ENCODE results near the gene ANK3. TPM values are rescaled to one million over a fixed set of nuclear protein-coding genes. Genes with fewer than 3 reads are reported as not detected.

ANK3 gene
- total RNA-seq, 1 experiment from 2014 or later: 29.8 TPM

GRCh38 chr10:60186315-60187071, 203.2 kb downstream of the ANK3 start:
- CTCF ChIA-PET: interaction anchor here (0.6 to 1.4 kb wide), 3 partner anchors 11 to 304 kb away, joined by 3 to 7 read pairs (median 3); no protein-coding TSS in a partner anchor
- H3K4me3 Mint-ChIP-seq (ENCODE audit: low read depth, unreplicated experiment): no peak overlapping the region
- BruUV-seq (replicated peaks): no TSS peak
- TF ChIP-seq CTCF (IDR thresholded peaks at IDR 0.05; ENCODE audit: unreplicated experiment): no peak
- no peaks in the 10 kb centered on the region for H3K36me3 Mint-ChIP-seq (ENCODE audit: insufficient read depth, unreplicated experiment)
- no peak for DNase-seq
- H3K9me3 Mint-ChIP-seq (ENCODE audit: low read depth, unreplicated experiment): no peaks in the 10 kb centered on the region
- no peak overlapping the region for H3K27ac Mint-ChIP-seq (ENCODE audit: unreplicated experiment)
- intact Hi-C loops (cut with micrococcal nuclease; ENCODE audit: unreplicated experiment): no loop called here
- no peaks in the 10 kb centered on the region for H3K27me3 Mint-ChIP-seq (ENCODE audit: unreplicated experiment)
- H3K4me1 Mint-ChIP-seq (ENCODE audit: low read depth, unreplicated experiment): no peaks in the 10 kb centered on the region

GRCh38 chr10:60185421-60185820, 204.3 kb downstream of the ANK3 start:
- H3K4me3 Mint-ChIP-seq (ENCODE audit: low read depth, unreplicated experiment): no peak overlapping the region
- no peak overlapping the region for H3K27ac Mint-ChIP-seq (ENCODE audit: unreplicated experiment)
- BruUV-seq (replicated peaks): no TSS peak
- H3K4me1 Mint-ChIP-seq (ENCODE audit: low read depth, unreplicated experiment): no peaks in the 10 kb centered on the region
- DNase-seq: no peak
- H3K36me3 Mint-ChIP-seq (ENCODE audit: insufficient read depth, unreplicated experiment): no peaks in the 10 kb centered on the region
- TF ChIP-seq CTCF (IDR thresholded peaks at IDR 0.05; ENCODE audit: unreplicated experiment): no peak
- H3K9me3 Mint-ChIP-seq (ENCODE audit: low read depth, unreplicated experiment): no peaks in the 10 kb centered on the region
- CTCF ChIA-PET: no interaction called here
- H3K27me3 Mint-ChIP-seq (ENCODE audit: unreplicated experiment): no peaks in the 10 kb centered on the region
- intact Hi-C loops (cut with micrococcal nuclease; ENCODE audit: unreplicated experiment): no loop called here

GRCh38 chr10:60182691-60183090, 207.0 kb downstream of the ANK3 start:
- no peak for TF ChIP-seq CTCF (IDR thresholded peaks at IDR 0.05; ENCODE audit: unreplicated experiment)
- peaks cover 4% of the 10 kb centered on the region for H3K4me1 Mint-ChIP-seq (ENCODE audit: low read depth, unreplicated experiment)
- H3K36me3 Mint-ChIP-seq (ENCODE audit: insufficient read depth, unreplicated experiment): no peaks in the 10 kb centered on the region
- no peaks in the 10 kb centered on the region for H3K27me3 Mint-ChIP-seq (ENCODE audit: unreplicated experiment)
- no peak for DNase-seq
- no peak overlapping the region for H3K27ac Mint-ChIP-seq (ENCODE audit: unreplicated experiment)
- H3K4me3 Mint-ChIP-seq (ENCODE audit: low read depth, unreplicated experiment): no peak overlapping the region
- CTCF ChIA-PET: no interaction called here
- intact Hi-C loops (cut with micrococcal nuclease; ENCODE audit: unreplicated experiment): no loop called here
- no peaks in the 10 kb centered on the region for H3K9me3 Mint-ChIP-seq (ENCODE audit: low read depth, unreplicated experiment)
- BruUV-seq (replicated peaks): no TSS peak

GRCh38 chr10:60176925-60177324, 212.8 kb downstream of the ANK3 start:
- DNase-seq: no peak
- H3K4me1 Mint-ChIP-seq (ENCODE audit: low read depth, unreplicated experiment): peaks cover 51% of the 10 kb centered on the region
- CTCF ChIA-PET: interaction anchor here (0.6 to 1.7 kb wide), 4 partner anchors 13 to 556 kb away, joined by 4 to 6 read pairs (median 5); no protein-coding TSS in a partner anchor

More at GRCh38 chr10:60176925-60177324, 212.8 kb downstream of the ANK3 start:
- TF ChIP-seq CTCF (IDR thresholded peaks at IDR 0.05; ENCODE audit: unreplicated experiment): no peak
- Mint-ChIP-seq H3K27ac (ENCODE audit: unreplicated experiment) (peak overlapping the region; percentile 12), H3K4me3 (ENCODE audit: low read depth, unreplicated experiment) (no peak overlapping the region), H3K27me3 (ENCODE audit: unreplicated experiment) (no peaks in the 10 kb centered on the region), H3K9me3 (ENCODE audit: low read depth, unreplicated experiment) (no peaks in the 10 kb centered on the region), H3K36me3 (ENCODE audit: insufficient read depth, unreplicated experiment) (peaks cover 8% of the 10 kb centered on the region)
- intact Hi-C loops (cut with micrococcal nuclease; ENCODE audit: unreplicated experiment): no loop called here
- no TSS peak for BruUV-seq (replicated peaks)
